Epithelial cell of proximal tubule (primary cell): ENCODE data around the gene KCNC4. TPM values are rescaled to one million over a fixed set of nuclear protein-coding genes. Genes with fewer than 3 reads are reported as not detected.

Source experiments
- DNase-seq: peaks from one replicate; pipeline ENCODE4 v3.0.0-alpha.2; 2011; ENCODE audit warnings: low read depth
- H3K4me3 ChIP-seq: 2 replicates; pipeline ENCODE4 v1.5.1; 2011; ENCODE audit warnings: low read depth, mild to moderate bottlenecking, low read length
- total RNA-seq: library from RNA; depleted of rRNA; stranded (reverse); fragments of >200 nt; gene quantifications from 2 replicates; pipeline ENCODE4 v1.2.3, GENCODE V29; 2015
- TF ChIP-seq, protein P1 (sequence below): conservative IDR thresholded peaks from 2 replicates; pipeline ENCODE4 v1.5.1; 2012; ENCODE audit warnings: low read depth, mild to moderate bottlenecking, low read length

The KCNC4 gene
- total RNA-seq, 1 donor from 2014 or later = 4.2 TPM

DNA sequence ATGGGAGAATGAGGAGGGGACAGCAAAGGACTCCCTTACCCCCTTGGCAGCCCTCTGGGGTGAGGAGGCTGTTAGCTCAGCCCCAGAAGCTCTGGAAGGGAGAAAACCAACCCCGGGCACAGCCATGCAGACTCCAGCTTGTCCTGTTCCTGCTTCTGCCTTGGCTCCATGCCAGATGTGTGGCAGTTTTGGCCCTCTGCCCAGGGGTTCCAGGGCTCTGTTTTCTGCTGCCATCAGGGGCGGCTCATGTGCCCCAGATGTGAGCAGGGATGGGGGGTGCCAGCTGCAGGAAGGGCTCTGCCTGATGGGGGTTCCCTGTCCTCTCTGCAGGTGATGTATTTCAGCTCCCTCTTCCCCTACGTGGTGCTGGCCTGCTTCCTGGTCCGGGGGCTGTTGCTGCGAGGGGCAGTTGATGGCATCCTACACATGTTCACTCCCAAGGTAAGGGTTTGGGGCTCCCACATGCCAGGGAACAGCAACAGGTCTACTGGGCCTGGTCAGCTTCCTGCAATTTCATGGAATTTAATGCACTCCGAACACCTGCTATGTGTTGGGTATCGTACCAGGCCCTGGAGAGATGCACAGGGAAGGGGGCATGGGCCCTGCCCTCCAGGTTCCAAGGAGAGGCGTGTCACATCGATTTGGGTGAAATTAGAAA lies 33.7 kb upstream of the KCNC4 start:
- H3K4me3 ChIP-seq = no peak overlapping the region
- TF ChIP-seq, protein P1, sequence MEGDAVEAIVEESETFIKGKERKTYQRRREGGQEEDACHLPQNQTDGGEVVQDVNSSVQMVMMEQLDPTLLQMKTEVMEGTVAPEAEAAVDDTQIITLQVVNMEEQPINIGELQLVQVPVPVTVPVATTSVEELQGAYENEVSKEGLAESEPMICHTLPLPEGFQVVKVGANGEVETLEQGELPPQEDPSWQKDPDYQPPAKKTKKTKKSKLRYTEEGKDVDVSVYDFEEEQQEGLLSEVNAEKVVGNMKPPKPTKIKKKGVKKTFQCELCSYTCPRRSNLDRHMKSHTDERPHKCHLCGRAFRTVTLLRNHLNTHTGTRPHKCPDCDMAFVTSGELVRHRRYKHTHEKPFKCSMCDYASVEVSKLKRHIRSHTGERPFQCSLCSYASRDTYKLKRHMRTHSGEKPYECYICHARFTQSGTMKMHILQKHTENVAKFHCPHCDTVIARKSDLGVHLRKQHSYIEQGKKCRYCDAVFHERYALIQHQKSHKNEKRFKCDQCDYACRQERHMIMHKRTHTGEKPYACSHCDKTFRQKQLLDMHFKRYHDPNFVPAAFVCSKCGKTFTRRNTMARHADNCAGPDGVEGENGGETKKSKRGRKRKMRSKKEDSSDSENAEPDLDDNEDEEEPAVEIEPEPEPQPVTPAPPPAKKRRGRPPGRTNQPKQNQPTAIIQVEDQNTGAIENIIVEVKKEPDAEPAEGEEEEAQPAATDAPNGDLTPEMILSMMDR = no peak
- DNase-seq = no peak

DNA sequence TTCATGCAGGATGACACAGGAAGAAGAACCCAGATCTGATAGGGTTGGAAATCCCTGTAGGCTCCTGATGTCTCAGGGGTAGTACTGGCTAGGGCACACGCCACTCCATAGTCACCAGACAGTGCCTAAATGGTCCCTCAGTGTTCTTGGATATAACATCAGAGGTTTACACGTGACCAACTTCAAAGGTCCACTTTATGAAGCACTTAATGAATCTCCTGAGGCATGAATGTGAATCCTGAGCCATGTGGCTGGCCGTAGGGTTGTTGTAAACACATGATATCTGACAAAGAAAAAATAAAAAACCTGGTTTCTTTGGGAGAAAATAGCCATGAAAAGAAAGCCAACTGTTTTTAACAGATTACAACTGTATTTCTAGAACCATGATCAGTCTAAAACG lies 32.3 kb upstream of the KCNC4 start:
- no peak for DNase-seq
- H3K4me3 ChIP-seq = no peak overlapping the region
- TF ChIP-seq, protein P1 = no peak

DNA sequence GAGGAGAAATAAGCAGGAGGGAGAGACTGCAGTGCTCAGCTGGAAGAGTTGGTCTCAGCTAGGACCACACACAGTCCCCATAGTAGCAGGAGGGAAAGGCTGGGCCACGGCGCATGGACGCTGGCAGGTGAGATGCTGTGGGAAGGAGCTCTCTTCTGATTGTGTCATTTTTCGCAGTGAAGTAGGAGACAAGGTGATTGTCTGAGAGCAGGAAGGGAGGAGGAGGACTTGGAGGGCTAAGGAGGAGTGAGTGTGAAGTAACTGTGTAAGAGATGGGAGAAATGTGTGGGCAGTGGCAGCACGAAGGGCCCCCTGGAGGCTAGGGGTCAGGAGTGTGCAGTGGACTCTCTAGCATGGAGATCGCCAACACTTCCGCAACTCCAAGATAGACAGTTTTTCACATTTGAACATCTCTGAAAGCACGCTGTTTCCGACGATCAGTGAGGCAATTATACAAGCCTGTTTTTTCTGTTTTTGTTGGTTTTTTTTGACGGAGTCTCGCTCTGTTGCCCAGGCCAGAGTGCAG lies 26.4 kb upstream of the KCNC4 start:
- TF ChIP-seq, protein P1 = no peak
- H3K4me3 ChIP-seq = no peak overlapping the region

DNA sequence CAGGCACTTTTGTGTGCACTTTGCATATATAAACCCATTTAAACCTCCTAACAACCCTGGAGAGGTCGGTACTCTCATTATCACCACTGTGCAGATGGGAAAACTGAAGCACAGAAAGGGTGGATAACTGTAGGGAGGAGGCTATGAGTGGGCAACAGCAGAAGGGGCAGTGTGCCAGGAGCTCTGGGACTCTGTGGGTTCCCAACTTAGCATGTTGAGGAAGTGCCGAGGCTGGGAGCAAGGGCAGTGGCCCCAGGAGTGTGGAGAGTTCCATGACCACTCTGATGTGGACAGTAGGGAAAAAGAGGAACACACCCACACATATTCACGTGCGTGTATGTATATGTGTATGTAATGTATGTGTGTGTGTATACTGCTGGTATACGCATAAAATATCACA lies 25.7 kb upstream of the KCNC4 start:
- H3K4me3 ChIP-seq = no peak overlapping the region
- TF ChIP-seq, protein P1 = no peak
- no peak for DNase-seq

More for the DNA sequence above, 26.4 kb upstream of the KCNC4 start:
- no peak for DNase-seq

DNA sequence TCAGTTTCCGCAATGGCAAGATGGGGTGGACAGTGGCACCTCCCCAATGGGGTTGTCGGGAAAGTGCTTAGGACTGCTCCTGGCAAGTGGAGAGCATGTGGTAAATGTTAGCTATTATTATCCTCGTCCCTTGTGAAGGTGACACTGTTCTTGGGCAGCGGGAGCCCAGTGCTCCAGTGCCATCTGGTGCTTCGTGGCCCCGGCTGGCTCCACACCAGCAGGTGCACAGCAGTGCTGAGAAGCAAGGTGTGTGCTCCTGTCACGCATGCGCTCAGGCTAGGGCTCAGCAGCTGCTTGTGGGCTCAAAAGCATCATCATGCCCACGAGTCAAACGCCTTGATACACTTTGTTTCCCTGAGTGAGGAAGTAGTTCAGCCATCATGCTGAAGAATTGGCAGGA lies 24.9 kb upstream of the KCNC4 start:
- no peak for DNase-seq
- no peak overlapping the region for H3K4me3 ChIP-seq
- TF ChIP-seq, protein P1 = no peak

DNA sequence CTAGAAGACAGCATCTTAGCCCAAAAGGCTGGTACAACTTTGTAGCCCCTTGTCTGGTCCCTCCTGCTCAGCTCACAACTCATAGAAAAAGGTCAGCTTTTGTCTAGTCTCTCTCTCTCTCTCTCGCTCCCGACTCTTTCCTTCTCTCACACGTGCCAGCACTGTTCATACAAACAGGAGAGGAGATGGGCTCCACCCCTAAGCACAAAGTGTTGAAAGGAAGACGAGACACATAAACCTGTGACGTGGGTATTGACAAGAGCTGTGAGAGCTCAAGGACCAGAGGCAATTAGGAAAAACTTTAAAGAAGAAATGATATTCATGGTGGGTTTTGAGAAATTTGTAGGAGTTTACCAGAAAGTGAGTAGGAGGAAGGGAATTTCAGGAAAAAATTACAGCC lies 23.6 kb upstream of the KCNC4 start:
- no peak overlapping the region for H3K4me3 ChIP-seq
- TF ChIP-seq, protein P1 = no peak
- DNase-seq = no peak
